ENCODE data around the gene RAPGEF1.
"Not testable (repeated sequence)": the region's sequence is repeated elsewhere in the genome, so short reads cannot be mapped to it uniquely, and the experiment has no call there.

RAPGEF1 gene

GRCh38 chr9:131728546-131728910 is 11.3 kb downstream of the RAPGEF1 start:
- DNase-seq: no peak

GRCh38 chr9:131727795-131728545 is 11.9 kb downstream of the RAPGEF1 start:
- peak; percentile 30 for DNase-seq

GRCh38 chr9:131727184-131727759 is 12.6 kb downstream of the RAPGEF1 start:
- peak; percentile 40 for DNase-seq

- DNase-seq: no peak
These were observed 15.2 kb downstream of the RAPGEF1 start for GRCh38 chr9:131724683-131725082.

- no peak for DNase-seq
These were observed 16.2 kb downstream of the RAPGEF1 start for GRCh38 chr9:131723632-131724031.

GRCh38 chr9:131722255-131722654 is 17.6 kb downstream of the RAPGEF1 start:
- no peak for DNase-seq

- DNase-seq: no peak
These were observed 18.8 kb downstream of the RAPGEF1 start for GRCh38 chr9:131721076-131721475.

GRCh38 chr9:131720330-131720729 is 19.5 kb downstream of the RAPGEF1 start:
- no peak for DNase-seq

- DNase-seq: no peak
These were observed 20.5 kb downstream of the RAPGEF1 start for GRCh38 chr9:131719262-131719908.

- DNase-seq: no peak
These were observed 22.0 kb downstream of the RAPGEF1 start for GRCh38 chr9:131717719-131718460.

GRCh38 chr9:131715906-131716305 is 24.0 kb downstream of the RAPGEF1 start:
- DNase-seq: no peak

GRCh38 chr9:131714821-131715220 is 25.1 kb downstream of the RAPGEF1 start:
- no peak for DNase-seq

GRCh38 chr9:131714161-131714646 is 25.7 kb downstream of the RAPGEF1 start:
- DNase-seq: peak; percentile 58

GRCh38 chr9:131713016-131713415 is 26.9 kb downstream of the RAPGEF1 start:
- no peak for DNase-seq

GRCh38 chr9:131712151-131712716 is 27.6 kb downstream of the RAPGEF1 start:
- DNase-seq: no peak

GRCh38 chr9:131709771-131710431 is 30.0 kb downstream of the RAPGEF1 start:
- DNase-seq: peak; percentile 53

GRCh38 chr9:131709010-131709770 is 30.7 kb downstream of the RAPGEF1 start:
- DNase-seq: not testable (repeated sequence)

GRCh38 chr9:131708226-131709002 is 31.5 kb downstream of the RAPGEF1 start:
- no peak for DNase-seq

- peak; percentile 75 for DNase-seq
These were observed 32.1 kb downstream of the RAPGEF1 start for GRCh38 chr9:131707733-131708157.

GRCh38 chr9:131707050-131707449 is 32.8 kb downstream of the RAPGEF1 start:
- no peak for DNase-seq

- DNase-seq: no peak
These were observed 33.3 kb downstream of the RAPGEF1 start for GRCh38 chr9:131706608-131706970.
